H9 (cell line): ENCODE data around the gene SORCS2. TPM values are rescaled to one million over a fixed set of nuclear protein-coding genes. Genes with fewer than 3 reads are reported as not detected.

Source experiments
- DNase-seq: peaks from one replicate; pipeline ENCODE4 v3.0.0-alpha.2; 2017
- H2AFZ ChIP-seq: one replicate; pipeline ENCODE4 v1.6.1; 2013; ENCODE audit warnings: mild to moderate bottlenecking, low read length, control low read depth, moderate library complexity
- H2AK5ac ChIP-seq: 2 replicates; pipeline ENCODE4 v1.6.1; 2013; ENCODE audit warnings: low read length, control low read depth, mixed read lengths; ENCODE audit not compliant: insufficient read length
- H2BK120ac ChIP-seq: one replicate; pipeline ENCODE4 v1.6.1; 2013; ENCODE audit warnings: low read depth, mild to moderate bottlenecking, low read length, control low read depth, inconsistent platforms; ENCODE audit not compliant: poor library complexity, severe bottlenecking
- H2BK12ac ChIP-seq: 2 replicates; pipeline ENCODE4 v1.6.1; 2013; ENCODE audit warnings: low read length, control low read depth, mixed read lengths, low read depth; ENCODE audit not compliant: insufficient read length
- H2BK15ac ChIP-seq: 2 replicates; pipeline ENCODE4 v1.6.1; 2013; ENCODE audit warnings: low read depth, low read length, control low read depth
- H2BK20ac ChIP-seq: one replicate; pipeline ENCODE4 v1.6.1; 2013; ENCODE audit warnings: low read depth, mild to moderate bottlenecking, low read length, control low read depth, inconsistent platforms; ENCODE audit not compliant: poor library complexity, severe bottlenecking
- H2BK5ac ChIP-seq: 2 replicates; pipeline ENCODE4 v1.6.1; 2013; ENCODE audit warnings: low read length, control low read depth, mixed read lengths; ENCODE audit not compliant: insufficient read length
- H3K14ac ChIP-seq: 2 replicates; pipeline ENCODE4 v1.6.1; 2013; ENCODE audit warnings: low read length, control low read depth; ENCODE audit not compliant: insufficient read depth
- H3K18ac ChIP-seq: 2 replicates; pipeline ENCODE4 v1.6.1; 2013; ENCODE audit warnings: low read depth, mild to moderate bottlenecking, mixed read lengths, low read length, control low read depth; ENCODE audit not compliant: insufficient read length
- H3K23ac ChIP-seq: 2 replicates; pipeline ENCODE4 v1.6.1; 2013; ENCODE audit warnings: low read length, control low read depth, mixed read lengths, low read depth; ENCODE audit not compliant: insufficient read length
- H3K23me2 ChIP-seq: 2 replicates; pipeline ENCODE4 v1.6.1; 2013; ENCODE audit warnings: low read depth, mild to moderate bottlenecking, mixed read lengths, low read length, control low read depth; ENCODE audit not compliant: insufficient read length, poor library complexity, severe bottlenecking
- H3K27ac ChIP-seq: 2 replicates; pipeline ENCODE4 v1.5.1; 2013; ENCODE audit warnings: low read length, control low read depth, mixed read lengths, low read depth; ENCODE audit not compliant: insufficient read length
- H3K27me3 ChIP-seq: 2 replicates; pipeline ENCODE4 v1.6.1; 2013; ENCODE audit warnings: low read length, control low read depth, inconsistent platforms; ENCODE audit not compliant: insufficient read depth
- H3K4ac ChIP-seq: 2 replicates; pipeline ENCODE4 v1.6.1; 2013; ENCODE audit warnings: low read depth, mild to moderate bottlenecking, control low read depth, inconsistent platforms, low read length, moderate library complexity
- H3K4me1 ChIP-seq: 2 replicates; pipeline ENCODE4 v1.6.1; 2013; ENCODE audit warnings: low read length, control low read depth, inconsistent platforms; ENCODE audit not compliant: insufficient read depth
- H3K4me2 ChIP-seq: 2 replicates; pipeline ENCODE4 v1.6.1; 2013; ENCODE audit warnings: low read length, control low read depth, mixed read lengths; ENCODE audit not compliant: insufficient read length, insufficient read depth
- H3K56ac ChIP-seq: 2 replicates; pipeline ENCODE4 v1.6.1; 2013; ENCODE audit warnings: low read depth, mild to moderate bottlenecking, mixed read lengths, low read length, control low read depth; ENCODE audit not compliant: insufficient read length
- H3K79me1 ChIP-seq: 2 replicates; pipeline ENCODE4 v1.6.1; 2013; ENCODE audit warnings: low read depth, mild to moderate bottlenecking, moderate library complexity, low read length, control low read depth, inconsistent platforms; ENCODE audit not compliant: insufficient read depth, poor library complexity, severe bottlenecking
- H3K79me2 ChIP-seq: 2 replicates; pipeline ENCODE4 v1.6.1; 2013; ENCODE audit warnings: low read length, control low read depth, inconsistent platforms; ENCODE audit not compliant: insufficient read depth
- H3K9ac ChIP-seq: 2 replicates; pipeline ENCODE4 v1.6.1; 2013; ENCODE audit warnings: low read length, control low read depth, mixed read lengths; ENCODE audit not compliant: insufficient read length; ENCODE audit errors: extremely low read depth
- H3K9me3 ChIP-seq: one replicate; pipeline ENCODE4 v1.6.1; 2013; ENCODE audit warnings: low read depth, low read length, inconsistent platforms; ENCODE audit not compliant: control insufficient read depth
- H3T11ph ChIP-seq: one replicate; pipeline ENCODE4 v1.6.1; 2013; ENCODE audit warnings: mild to moderate bottlenecking, low read length, control low read depth, inconsistent platforms
- H4K20me1 ChIP-seq: one replicate; pipeline ENCODE4 v1.6.1; 2013; ENCODE audit not compliant: control insufficient read depth, insufficient read length, insufficient read depth
- H4K5ac ChIP-seq: 2 replicates; pipeline ENCODE4 v1.6.1; 2013; ENCODE audit warnings: low read depth, mild to moderate bottlenecking, mixed read lengths, low read length, control low read depth; ENCODE audit not compliant: insufficient read length
- H4K8ac ChIP-seq: replicated peaks from 2 replicates; pipeline ENCODE4 v1.6.1; 2013; ENCODE audit warnings: low read length, control low read depth, mixed read lengths, low read depth; ENCODE audit not compliant: insufficient read length
- H4K91ac ChIP-seq: 2 replicates; pipeline ENCODE4 v1.6.1; 2013; ENCODE audit warnings: low read depth, mild to moderate bottlenecking, moderate library complexity, mixed read lengths, low read length, control low read depth; ENCODE audit not compliant: insufficient read length
- H3K27ac Mint-ChIP-seq, 3 experiments: 2 replicates in 2 of 3; 3 replicates in 1 of 3; pipeline ENCODE4 v1.8.0; 2020 to 2021; ENCODE audit warnings: mixed read lengths in 3 of 3, mild to moderate bottlenecking in 1 of 3, moderate library complexity in 1 of 3
- H3K27me3 Mint-ChIP-seq: 2 replicates; pipeline ENCODE4 v1.8.0; 2021; ENCODE audit warnings: low read depth, mild to moderate bottlenecking, moderate library complexity, mixed read lengths
- H3K36me3 Mint-ChIP-seq, 3 experiments: 2 replicates in 2 of 3; 3 replicates in 1 of 3; pipeline ENCODE4 v1.8.0; 2020 to 2021; ENCODE audit warnings: low read depth in 3 of 3, mixed read lengths in 3 of 3; ENCODE audit not compliant: insufficient read depth in 1 of 3
- H3K4me1 Mint-ChIP-seq, 2 experiments: 2 replicates each; pipeline ENCODE4 v1.8.0; 2020; ENCODE audit warnings: mixed read lengths in 2 of 2
- H3K4me3 Mint-ChIP-seq, 2 experiments: 2 replicates in 1 of 2; 3 replicates in 1 of 2; pipeline ENCODE4 v1.8.0; 2020 to 2021; ENCODE audit warnings: mild to moderate bottlenecking in 2 of 2, mixed read lengths in 2 of 2, moderate library complexity in 1 of 2
- H3K9me3 Mint-ChIP-seq, 2 experiments: 2 replicates in 1 of 2; 3 replicates in 1 of 2; pipeline ENCODE4 v1.8.0; 2020; ENCODE audit warnings: mild to moderate bottlenecking in 2 of 2, mixed read lengths in 2 of 2, moderate library complexity in 1 of 2
- CTCF ChIP-seq: fragments of 200-600 bp; sonication (generic); conservative IDR thresholded peaks from 3 replicates; pipeline ENCODE4 v1.8.0; 2021; ENCODE audit warnings: antibody characterized with exemption, mild to moderate bottlenecking
- WGBS: extraction: QIAGEN DNeasy Blood & Tissue Kit; methylation state at CpG from one replicate; pipeline ENCODE4 v1.1.7; 2013; ENCODE audit warnings: missing lambda C conversion rate, low lambda C conversion rate, mixed read lengths; ENCODE audit not compliant: insufficient read length; ENCODE audit errors: extremely low coverage; 5-methylcytosine and 5-hydroxymethylcytosine counted together
- total RNA-seq: library from RNA; stranded (reverse); gene quantifications from 2 replicates; pipeline ENCODE4 v1.2.1, GENCODE V29; 2021

The SORCS2 gene
- total RNA-seq, 1 experiment from 2014 or later: 0.57 TPM

- peaks cover 18 to 23% of the 10 kb centered on the region in 2 experiments for H3K4me1 Mint-ChIP-seq
Measured at GRCh38 chr4:7632341-7632740, 440.0 kb downstream of the SORCS2 start.

More at GRCh38 chr4:7632341-7632740, 440.0 kb downstream of the SORCS2 start:
- H3K27me3 Mint-ChIP-seq: peaks cover 11% of the 10 kb centered on the region
- peaks cover 4 to 17% of the 10 kb centered on the region in 2 experiments; a peak in 4 of 5 replicates for H3K9me3 Mint-ChIP-seq
- Histone ChIP-seq H2BK12ac (no peak overlapping the region), H2AK5ac (no peak overlapping the region), H3K4me2 (no peak overlapping the region), H2BK20ac (no peak overlapping the region), H4K8ac (no peak overlapping the region), H3K23ac (no peak overlapping the region), H3K14ac (no peak overlapping the region), H3K79me1 (no peaks in the 10 kb centered on the region), H3T11ph (no peak overlapping the region), H3K4ac (no peak overlapping the region), H4K91ac (no peak overlapping the region), H3K27ac (no peak overlapping the region), H3K4me1 (no peaks in the 10 kb centered on the region; the same call in 1 of the 2 replicates), H3K23me2 (no peaks in the 10 kb centered on the region), H3K18ac (no peak overlapping the region), H4K20me1 (no peaks in the 10 kb centered on the region), H3K79me2 (no peaks in the 10 kb centered on the region), H3K9ac (no peak overlapping the region), H3K27me3 (no peaks in the 10 kb centered on the region), H4K5ac (no peak overlapping the region), H3K9me3 (peaks cover 7% of the 10 kb centered on the region), H2BK15ac (no peak overlapping the region), H2BK120ac (no peak overlapping the region), H3K56ac (no peak overlapping the region), H2BK5ac (no peak overlapping the region), H2AFZ (no peak overlapping the region)
- H3K4me3 Mint-ChIP-seq: no peak overlapping the region
- peaks cover 4 to 7% (median 5%) of the 10 kb centered on the region in 3 experiments; a peak in 4 of 7 replicates for H3K36me3 Mint-ChIP-seq
- DNase-seq: no peak
- no peak for TF ChIP-seq CTCF
- WGBS: no CpG with 5 or more reads among the region's 12 CpGs
- H3K27ac Mint-ChIP-seq: no peak overlapping the region
